ENCODE measurements around the gene SKP1.
A peak's percentile ranks its signal among the peaks of the same experiment; 100 is the strongest.

The SKP1 gene

GRCh38 chr5:134143431-134143830, 33.3 kb downstream of the SKP1 start:
- no peak for DNase-seq

- DNase-seq: no peak
Observed at GRCh38 chr5:134142806-134143205, 33.9 kb downstream of the SKP1 start.

GRCh38 chr5:134142052-134142451, 34.7 kb downstream of the SKP1 start:
- DNase-seq: no peak

GRCh38 chr5:134141331-134142050, 35.3 kb downstream of the SKP1 start:
- no peak for DNase-seq

GRCh38 chr5:134140530-134141201, 36.1 kb downstream of the SKP1 start:
- peak; percentile 16 to 65 for DNase-seq

- DNase-seq: no peak
Observed at GRCh38 chr5:134139891-134140469, 36.8 kb downstream of the SKP1 start.

- DNase-seq: no peak
Observed at GRCh38 chr5:134139377-134139851, 37.3 kb downstream of the SKP1 start.

- DNase-seq: peak in 1 of 2 experiments; percentile 23
Observed at GRCh38 chr5:134138416-134139376, 38.1 kb downstream of the SKP1 start.

GRCh38 chr5:134136771-134137170, 40.0 kb downstream of the SKP1 start:
- no peak for DNase-seq

- DNase-seq: no peak
Observed at GRCh38 chr5:134136221-134136631, 40.5 kb downstream of the SKP1 start.

GRCh38 chr5:134135091-134135655, 41.6 kb downstream of the SKP1 start:
- no peak for DNase-seq

- DNase-seq: no peak
Observed at GRCh38 chr5:134133995-134134541, 42.7 kb downstream of the SKP1 start.

GRCh38 chr5:134133188-134133994, 43.4 kb downstream of the SKP1 start:
- DNase-seq: no peak

- no peak for DNase-seq
Observed at GRCh38 chr5:134132372-134133187, 44.2 kb downstream of the SKP1 start.

GRCh38 chr5:134131578-134132350, 45.0 kb downstream of the SKP1 start:
- no peak for DNase-seq

- DNase-seq: no peak
Observed at GRCh38 chr5:134131165-134131564, 45.6 kb downstream of the SKP1 start.

- no peak for DNase-seq
Observed at GRCh38 chr5:134130239-134130945, 46.4 kb downstream of the SKP1 start.

GRCh38 chr5:134129411-134130238, 47.1 kb downstream of the SKP1 start:
- no peak for DNase-seq
